ENCODE results near the gene ADD1. TPM values are rescaled to one million over a fixed set of nuclear protein-coding genes. Genes with fewer than 3 reads are reported as not detected.

ADD1 gene
- total and polyA plus RNA-seq, 2 donors = 224 to 277 TPM

GRCh38 chr4:2842687-2843262 is 869 bp upstream of the ADD1 start:
- no peak for DNase-seq (ENCODE audit: extremely low spot score)
- peak overlapping the region; percentile 93 for H3K27ac ChIP-seq (ENCODE audit: low read depth)
- 16% methylated on average over 10 of the region's 10 CpGs for WGBS

DNA sequence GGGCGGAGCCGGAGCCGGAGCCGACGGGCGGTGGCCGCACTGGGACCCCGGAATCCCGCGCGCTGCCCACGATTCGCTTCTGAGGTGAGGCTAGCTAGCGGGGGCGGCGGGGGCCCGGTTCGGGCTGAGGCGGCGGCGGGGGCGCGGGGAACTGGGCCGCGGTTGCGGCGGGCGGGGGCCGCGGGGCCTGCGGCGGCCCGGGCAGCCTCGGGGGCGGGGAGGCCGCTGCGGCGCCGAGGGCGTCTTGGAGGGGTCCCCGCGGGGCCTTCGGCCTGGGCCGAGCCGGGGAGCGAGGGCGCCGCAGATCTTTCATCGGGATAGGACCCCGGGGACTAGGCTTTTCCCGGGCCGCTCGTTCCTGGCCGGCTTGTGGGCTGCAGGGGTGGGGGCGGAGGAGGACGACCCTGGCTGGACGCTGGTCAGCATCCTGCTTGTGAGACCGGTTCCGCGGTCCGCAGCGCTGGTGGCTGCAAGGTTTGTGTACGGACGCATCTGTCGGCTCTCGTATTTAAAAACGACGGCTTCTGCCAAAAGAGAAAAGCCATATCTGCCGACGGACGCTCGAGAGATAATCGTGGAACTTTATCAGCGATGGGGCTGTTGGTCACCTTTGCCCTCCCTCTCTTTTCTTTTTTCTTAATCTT is 419 bp downstream of the ADD1 start:
- no peaks in the 10 kb centered on the region for H3K4me1 ChIP-seq (ENCODE audit: insufficient read depth)
- WGBS = under 1% methylated on average over 74 of the region's 74 CpGs
- DNase-seq (ENCODE audit: extremely low spot score) = no peak

More at GRCh38 chr4:2842687-2843262, 869 bp upstream of the ADD1 start:
- H3K4me1 ChIP-seq (ENCODE audit: insufficient read depth) = no peaks in the 10 kb centered on the region
- H3K4me3 ChIP-seq (ENCODE audit: low read depth, low read length) = peak overlapping the region; percentile 99
- H3K36me3 ChIP-seq (ENCODE audit: insufficient read depth) = no peaks in the 10 kb centered on the region

GRCh38 chr4:2846172-2846571 is 2.5 kb downstream of the ADD1 start:
- Histone ChIP-seq H3K36me3 (ENCODE audit: insufficient read depth) (no peaks in the 10 kb centered on the region), H3K27ac (ENCODE audit: low read depth) (no peak overlapping the region), H3K4me3 (ENCODE audit: low read depth, low read length) (no peak overlapping the region), H3K4me1 (ENCODE audit: insufficient read depth) (peaks cover 2% of the 10 kb centered on the region)
- no peak for DNase-seq (ENCODE audit: extremely low spot score)
- 77% methylated on average over 2 of the region's 2 CpGs for WGBS

More for the DNA sequence above, 419 bp downstream of the ADD1 start:
- Histone ChIP-seq H3K27ac (ENCODE audit: low read depth) (peak overlapping the region; percentile 94), H3K4me3 (ENCODE audit: low read depth, low read length) (peak overlapping the region; percentile 99), H3K36me3 (ENCODE audit: insufficient read depth) (no peaks in the 10 kb centered on the region)

- whole genome bisulfite sequencing = 87% methylated on average over 11 of the region's 11 CpGs
- Histone ChIP-seq H3K4me1 (ENCODE audit: insufficient read depth) (peaks cover 3% of the 10 kb centered on the region), H3K4me3 (ENCODE audit: low read depth, low read length) (no peak overlapping the region), H3K36me3 (ENCODE audit: insufficient read depth) (no peaks in the 10 kb centered on the region), H3K27ac (ENCODE audit: low read depth) (no peak overlapping the region)
- no peak for DNase-seq (ENCODE audit: extremely low spot score)
These were observed 3.7 kb downstream of the ADD1 start for GRCh38 chr4:2847302-2847871.

GRCh38 chr4:2848449-2848848 is 4.8 kb downstream of the ADD1 start:
- 93% methylated on average over 2 of the region's 2 CpGs for WGBS
- no peak for DNase-seq (ENCODE audit: extremely low spot score)
- H3K36me3 ChIP-seq (ENCODE audit: insufficient read depth) = no peaks in the 10 kb centered on the region
- H3K4me3 ChIP-seq (ENCODE audit: low read depth, low read length) = no peak overlapping the region
- peaks cover 3% of the 10 kb centered on the region for H3K4me1 ChIP-seq (ENCODE audit: insufficient read depth)
- no peak overlapping the region for H3K27ac ChIP-seq (ENCODE audit: low read depth)

DNA sequence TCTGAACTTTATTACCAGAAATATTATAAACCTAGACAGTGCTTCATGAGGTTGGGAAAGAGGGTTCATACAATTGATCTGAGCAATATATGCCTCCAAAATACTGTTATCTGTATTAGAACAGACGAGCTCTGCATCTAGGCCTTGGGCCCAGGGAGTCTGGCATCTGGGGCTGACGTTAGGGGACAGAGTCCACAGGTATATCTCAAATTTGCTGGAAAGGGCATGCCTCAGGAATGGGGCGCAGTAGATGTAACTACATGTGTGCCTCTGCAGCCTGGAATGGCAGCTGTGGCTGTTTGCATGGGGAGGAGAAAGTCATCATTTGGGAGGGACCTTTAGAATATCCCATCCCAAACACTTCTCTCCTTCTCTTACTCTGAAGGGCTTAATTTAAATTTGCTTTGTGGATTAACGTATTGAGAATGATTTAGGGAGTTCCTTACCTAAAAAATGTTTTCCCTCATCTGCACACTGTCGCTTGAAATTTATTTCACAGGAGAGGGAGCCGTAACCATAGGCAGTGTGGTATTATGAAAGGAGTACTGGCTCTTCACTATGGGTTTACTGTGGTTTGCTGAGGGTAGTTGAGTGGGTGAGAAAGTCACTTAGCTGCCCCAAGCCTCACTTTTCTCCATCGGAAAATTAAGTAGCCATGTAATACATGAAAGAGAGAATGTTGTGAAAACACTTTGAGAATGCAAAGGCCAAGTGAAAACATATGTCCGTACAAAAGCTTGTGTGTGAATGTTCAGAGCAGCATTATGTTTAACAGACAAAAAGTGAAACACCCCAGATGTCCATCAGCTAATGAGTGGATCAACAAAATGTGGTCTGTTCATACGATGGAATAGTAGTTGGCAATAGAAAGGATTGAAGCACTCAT is 5.9 kb downstream of the ADD1 start:
- H3K27ac ChIP-seq (ENCODE audit: low read depth) = no peak overlapping the region
- H3K4me1 ChIP-seq (ENCODE audit: insufficient read depth) = peaks cover 3% of the 10 kb centered on the region
- no peak for DNase-seq (ENCODE audit: extremely low spot score)
- H3K36me3 ChIP-seq (ENCODE audit: insufficient read depth) = no peaks in the 10 kb centered on the region
- WGBS = 59% methylated on average over 9 of the region's 9 CpGs
- no peak overlapping the region for H3K4me3 ChIP-seq (ENCODE audit: low read depth, low read length)

DNA sequence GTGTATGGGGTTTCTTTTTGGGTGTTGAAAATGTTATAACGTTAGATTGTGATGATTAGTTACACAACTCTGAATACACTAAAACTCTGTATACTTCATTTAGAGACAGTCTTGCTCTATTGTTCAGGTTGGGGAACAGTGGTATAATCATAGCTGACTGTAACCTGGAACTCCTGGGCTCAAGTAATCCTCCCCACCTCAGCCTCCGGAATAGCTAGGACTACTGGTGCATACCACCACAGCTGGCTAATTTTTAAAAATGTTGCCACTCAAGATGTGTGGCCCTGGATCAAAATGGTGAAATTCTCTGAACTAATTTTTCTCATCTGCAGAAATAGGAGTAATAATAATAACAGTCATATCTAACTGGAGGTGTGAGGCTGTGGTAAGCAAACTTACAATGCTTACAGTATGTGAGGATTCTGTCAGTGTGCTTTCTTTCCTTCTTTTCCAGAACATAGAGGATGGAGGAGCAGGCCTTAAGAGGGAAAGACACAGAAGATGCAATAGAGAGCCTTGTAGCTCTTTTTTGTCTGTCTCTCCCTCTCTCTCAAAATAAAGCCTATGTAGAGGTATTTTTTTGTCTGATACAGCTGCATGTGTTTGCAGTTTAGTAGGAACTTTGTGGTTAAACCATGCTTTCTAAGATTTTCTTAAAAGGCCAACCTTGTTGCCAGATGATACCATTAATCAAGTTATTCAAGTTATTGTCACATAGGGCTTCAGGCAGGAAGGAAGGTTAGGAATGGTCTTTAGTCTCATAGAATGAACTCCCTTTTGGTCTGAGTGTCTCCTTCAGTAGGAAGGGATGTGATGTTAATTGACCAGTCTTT is 7.5 kb downstream of the ADD1 start:
- H3K4me3 ChIP-seq (ENCODE audit: low read depth, low read length) = no peak overlapping the region
- H3K4me1 ChIP-seq (ENCODE audit: insufficient read depth) = peaks cover 3% of the 10 kb centered on the region
- 60% methylated on average over 2 of the region's 2 CpGs for WGBS
- no peaks in the 10 kb centered on the region for H3K36me3 ChIP-seq (ENCODE audit: insufficient read depth)
- H3K27ac ChIP-seq (ENCODE audit: low read depth) = no peak overlapping the region
- DNase-seq (ENCODE audit: extremely low spot score) = no peak

DNA sequence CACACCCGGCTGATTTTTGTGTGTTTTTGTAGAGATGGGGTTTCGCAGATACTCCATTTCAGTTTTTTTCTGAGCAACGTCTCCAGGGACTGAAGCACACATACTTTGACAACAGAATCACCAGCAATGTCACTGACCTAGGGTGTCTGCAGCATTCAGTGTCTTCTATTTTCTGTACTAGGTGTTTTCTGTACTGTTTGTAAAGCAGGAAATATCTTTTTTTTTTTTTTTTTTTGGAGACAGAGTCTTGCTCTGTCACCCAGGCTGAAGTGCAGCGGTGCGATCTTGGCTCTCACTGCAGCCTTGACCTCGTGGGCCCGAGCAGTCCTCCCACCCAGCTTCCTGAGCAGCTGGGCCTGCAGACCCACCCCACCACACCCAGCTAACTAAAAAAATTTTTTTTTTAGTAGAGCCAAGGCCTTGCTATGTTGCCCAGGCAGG is 8.9 kb downstream of the ADD1 start:
- Histone ChIP-seq H3K4me1 (ENCODE audit: insufficient read depth) (peaks cover 3% of the 10 kb centered on the region), H3K4me3 (ENCODE audit: low read depth, low read length) (no peak overlapping the region), H3K36me3 (ENCODE audit: insufficient read depth) (no peaks in the 10 kb centered on the region), H3K27ac (ENCODE audit: low read depth) (no peak overlapping the region)
- WGBS = 35% methylated on average over 7 of the region's 7 CpGs
- no peak for DNase-seq (ENCODE audit: extremely low spot score)

DNA sequence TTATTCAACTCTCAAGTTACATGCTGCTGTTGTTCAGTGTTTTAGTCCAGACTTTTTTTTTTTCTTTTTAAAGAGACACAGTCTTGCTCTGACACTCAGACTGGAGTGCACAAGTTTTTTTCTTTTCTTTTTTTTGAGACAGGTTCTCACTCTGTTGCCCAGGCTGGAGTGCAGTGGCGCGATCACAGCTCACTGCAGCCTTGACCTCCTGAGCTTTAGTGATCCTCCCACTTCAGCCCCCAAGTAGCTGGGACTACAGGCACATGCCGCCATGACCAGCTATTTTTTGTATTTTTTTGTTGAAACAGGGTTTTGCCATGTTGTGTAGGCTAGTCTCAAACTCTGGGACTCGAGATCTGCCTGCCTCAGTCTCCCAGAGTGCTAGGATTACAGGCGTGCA is 11.9 kb downstream of the ADD1 start:
- WGBS = 97% methylated on average over 5 of the region's 5 CpGs
- H3K4me1 ChIP-seq (ENCODE audit: insufficient read depth) = peaks cover 6% of the 10 kb centered on the region
- no peak overlapping the region for H3K4me3 ChIP-seq (ENCODE audit: low read depth, low read length)
- H3K36me3 ChIP-seq (ENCODE audit: insufficient read depth) = no peaks in the 10 kb centered on the region
- H3K27ac ChIP-seq (ENCODE audit: low read depth) = no peak overlapping the region
- no peak for DNase-seq (ENCODE audit: extremely low spot score)

- 99% methylated on average over 3 of the region's 3 CpGs for WGBS
- Histone ChIP-seq H3K36me3 (ENCODE audit: insufficient read depth) (no peaks in the 10 kb centered on the region), H3K27ac (ENCODE audit: low read depth) (no peak overlapping the region), H3K4me1 (ENCODE audit: insufficient read depth) (peaks cover 4% of the 10 kb centered on the region), H3K4me3 (ENCODE audit: low read depth, low read length) (no peak overlapping the region)
- no peak for DNase-seq (ENCODE audit: extremely low spot score)
These were observed 12.6 kb downstream of the ADD1 start for GRCh38 chr4:2856266-2856665.

DNA sequence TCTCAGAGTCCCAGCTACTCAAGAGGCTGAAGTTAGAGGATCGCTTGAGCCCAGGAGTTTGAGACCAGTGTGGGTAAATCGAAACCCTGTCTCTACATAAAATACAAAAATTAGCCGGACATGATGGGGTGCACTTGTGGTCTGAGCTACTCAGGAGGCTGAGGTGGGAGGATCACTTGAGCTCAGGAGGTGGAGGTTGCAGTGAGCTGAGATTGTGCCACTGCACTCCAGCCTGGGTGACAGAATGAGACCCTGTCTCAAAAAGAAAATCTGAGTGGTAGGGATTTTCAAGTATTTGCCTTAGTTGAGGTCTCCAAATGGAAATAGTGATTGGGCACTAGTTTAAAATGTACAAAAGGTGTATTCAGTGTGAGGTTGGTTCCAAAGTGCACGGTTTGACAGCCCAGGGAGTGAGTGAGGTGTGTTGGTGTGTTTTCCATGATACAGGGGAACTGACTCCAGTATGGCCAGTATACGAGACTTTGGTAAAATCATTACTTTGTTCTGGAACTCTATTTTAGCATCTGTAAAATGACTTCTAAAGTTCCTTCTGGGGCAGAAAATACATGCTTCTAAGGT is 13.8 kb downstream of the ADD1 start:
- 97% methylated on average over 5 of the region's 5 CpGs for WGBS
- H3K4me3 ChIP-seq (ENCODE audit: low read depth, low read length) = no peak overlapping the region
- H3K4me1 ChIP-seq (ENCODE audit: insufficient read depth) = peaks cover 2% of the 10 kb centered on the region
- H3K27ac ChIP-seq (ENCODE audit: low read depth) = no peak overlapping the region
- H3K36me3 ChIP-seq (ENCODE audit: insufficient read depth) = no peaks in the 10 kb centered on the region
- no peak for DNase-seq (ENCODE audit: extremely low spot score)

DNA sequence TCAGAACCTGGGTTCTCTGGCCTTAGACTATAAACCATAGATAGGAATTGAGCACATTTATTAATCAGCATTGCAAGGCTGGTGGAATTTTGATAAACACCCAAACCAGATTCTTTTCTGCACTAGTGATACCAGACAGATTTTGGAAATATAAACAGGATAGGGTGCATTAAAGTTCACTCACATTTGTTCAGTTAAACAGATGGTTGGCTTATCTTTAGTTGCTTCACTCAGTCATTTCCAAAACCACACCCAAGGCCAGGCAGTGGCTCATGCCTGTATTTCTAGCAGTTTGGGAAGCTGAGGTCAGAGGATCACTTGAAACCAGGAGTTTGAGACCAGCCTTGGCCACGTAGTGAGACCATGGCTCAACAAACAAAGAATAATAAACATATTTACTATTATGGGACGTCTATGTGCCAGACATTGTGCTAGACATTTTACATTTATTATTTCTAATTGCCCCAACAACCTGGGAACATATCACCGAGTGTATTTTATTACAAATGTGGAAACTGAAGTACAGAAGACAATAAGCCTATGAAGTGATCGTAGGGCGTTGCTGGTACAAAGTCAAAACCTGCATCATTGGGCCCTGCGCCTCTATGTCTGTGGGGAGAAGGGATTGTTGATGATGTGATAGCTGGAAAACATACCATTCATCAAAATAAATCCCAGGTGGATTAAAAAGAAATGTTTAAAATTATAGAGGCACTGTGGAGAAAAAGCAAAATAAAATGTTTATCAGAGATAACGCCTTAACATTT is 15.0 kb downstream of the ADD1 start:
- Histone ChIP-seq H3K36me3 (ENCODE audit: insufficient read depth) (no peaks in the 10 kb centered on the region), H3K27ac (ENCODE audit: low read depth) (peak overlapping the region; percentile 18), H3K4me1 (ENCODE audit: insufficient read depth) (peaks cover 2% of the 10 kb centered on the region), H3K4me3 (ENCODE audit: low read depth, low read length) (no peak overlapping the region)
- 43% methylated on average over 7 of the region's 7 CpGs for WGBS
- no peak for DNase-seq (ENCODE audit: extremely low spot score)
